IMR-90 (cell line): ENCODE results near the gene OSBP2.

Experiments
- BHLHE40 ChIP-seq: fragments of 150-350 bp; IDR thresholded peaks from 2 replicates; pipeline ENCODE4 v1.6.1; 2016; ENCODE audit warnings: mild to moderate bottlenecking, low read depth, low read length
- CEBPB ChIP-seq: IDR thresholded peaks from 2 replicates; pipeline ENCODE4 v1.6.1; 2012; ENCODE audit warnings: low read depth, low read length, improper control_type of control experiment
- CTCF ChIP-seq: conservative IDR thresholded peaks from 2 replicates; pipeline ENCODE4 v1.5.1; 2012; ENCODE audit warnings: mild to moderate bottlenecking, low read depth, low read length, improper control_type of control experiment
- FOS ChIP-seq: fragments of 150-350 bp; IDR thresholded peaks from 2 replicates; pipeline ENCODE4 v1.6.1; 2016; ENCODE audit warnings: low read depth, low read length
- MXI1 ChIP-seq: IDR thresholded peaks from 2 replicates; pipeline ENCODE4 v1.6.1; 2012; ENCODE audit warnings: low read depth, mild to moderate bottlenecking, low read length, moderate library complexity, borderline replicate concordance
- NFE2L2 ChIP-seq: fragments of 150-350 bp; IDR thresholded peaks from 2 replicates; pipeline ENCODE4 v1.6.1; 2016; ENCODE audit warnings: low read depth, mild to moderate bottlenecking, low read length
- POLR2A ChIP-seq: IDR thresholded peaks from 2 replicates; pipeline ENCODE4 v1.6.1; 2012; ENCODE audit warnings: mild to moderate bottlenecking, low read depth, low read length
- RAD21 ChIP-seq: IDR thresholded peaks from 2 replicates; pipeline ENCODE4 v1.6.1; 2012; ENCODE audit warnings: low read length, improper control_type of control experiment
- RCOR1 ChIP-seq: IDR thresholded peaks from 2 replicates; pipeline ENCODE4 v1.6.1; 2012; ENCODE audit warnings: mild to moderate bottlenecking, low read length, improper control_type of control experiment; ENCODE audit not compliant: insufficient replicate concordance
- RFX5 ChIP-seq: IDR thresholded peaks from 2 replicates; pipeline ENCODE4 v1.8.0; 2012; ENCODE audit warnings: low read depth, mild to moderate bottlenecking, low read length, moderate library complexity
- TF ChIP-seq, protein P1 (sequence below): fragments of 150-350 bp; IDR thresholded peaks from 2 replicates; pipeline ENCODE4 v1.6.1; 2017; ENCODE audit warnings: mild to moderate bottlenecking, antibody characterized with exemption, low read length, low read depth

GRCh38 chr22:30823015-30823370, 128.3 kb downstream of the OSBP2 start:
- TF ChIP-seq CTCF (no peak), POLR2A (no peak), NFE2L2 (no peak), RFX5 (no peak), RAD21 (no peak), MXI1 (no peak), RCOR1 (no peak), CEBPB (no peak), BHLHE40 (no peak), FOS (no peak)
- TF ChIP-seq, protein P1, sequence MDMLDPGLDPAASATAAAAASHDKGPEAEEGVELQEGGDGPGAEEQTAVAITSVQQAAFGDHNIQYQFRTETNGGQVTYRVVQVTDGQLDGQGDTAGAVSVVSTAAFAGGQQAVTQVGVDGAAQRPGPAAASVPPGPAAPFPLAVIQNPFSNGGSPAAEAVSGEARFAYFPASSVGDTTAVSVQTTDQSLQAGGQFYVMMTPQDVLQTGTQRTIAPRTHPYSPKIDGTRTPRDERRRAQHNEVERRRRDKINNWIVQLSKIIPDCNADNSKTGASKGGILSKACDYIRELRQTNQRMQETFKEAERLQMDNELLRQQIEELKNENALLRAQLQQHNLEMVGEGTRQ: no peak
